A673 (cell line): Measurements from ENCODE around the gene TFPI. TPM values are rescaled to one million over a fixed set of nuclear protein-coding genes. Genes with fewer than 3 reads are reported as not detected.
A peak's percentile ranks its signal among the peaks of the same experiment; 100 is the strongest.

Experiments used
- BruUV-seq: library from RNA; stranded (reverse); fragments of 400-500 nt; replicated peaks from 2 replicates; lab custom pipeline; 2021; lab: Mats Ljungman, UMichigan
- CTCF ChIA-PET: fragments of 300-600 bp; sonication (Branson Sonifier 250); formaldehyde crosslinking; loops from one replicate; lab custom pipeline; 2022; ENCODE audit warnings: antibody characterized with exemption; lab: Charles Lee
- POLR2A ChIA-PET: fragments of 300-600 bp; sonication (Branson Sonifier 250); formaldehyde crosslinking; loops from one replicate; lab custom pipeline; 2022; ENCODE audit warnings: antibody characterized with exemption; ENCODE audit not compliant: low non-redundant PET; lab: Charles Lee
- DNase-seq: peaks from one replicate; pipeline ENCODE4 v3.0.0-alpha.2; 2015; ENCODE audit warnings: low spot score
- H3K27ac ChIP-seq: fragments of 200-600 bp; sonication (generic); 2 replicates; pipeline ENCODE4 v1.5.1; 2016; ENCODE audit warnings: mixed run types, low read depth, mild to moderate bottlenecking, mixed read lengths, antibody characterized with exemption, low read length; ENCODE audit not compliant: poor library complexity, severe bottlenecking
- H3K27me3 ChIP-seq: fragments of 200-600 bp; sonication (generic); replicated peaks from 2 replicates; pipeline ENCODE4 v1.6.1; 2017; ENCODE audit warnings: mixed run types, low read depth, mild to moderate bottlenecking, mixed read lengths, antibody characterized with exemption, low read length; ENCODE audit not compliant: insufficient read depth, poor library complexity
- H3K36me3 ChIP-seq: fragments of 200-600 bp; sonication (generic); 2 replicates; pipeline ENCODE4 v1.6.1; 2016; ENCODE audit warnings: mixed run types, mild to moderate bottlenecking, mixed read lengths, antibody characterized with exemption, low read length; ENCODE audit not compliant: insufficient read depth, poor library complexity, severe bottlenecking
- H3K4me1 ChIP-seq: fragments of 200-600 bp; sonication (generic); 2 replicates; pipeline ENCODE4 v1.6.1; 2017; ENCODE audit warnings: mixed run types, mild to moderate bottlenecking, mixed read lengths, antibody characterized with exemption, low read length; ENCODE audit not compliant: insufficient read depth, poor library complexity, severe bottlenecking
- H3K4me3 ChIP-seq: fragments of 200-600 bp; sonication (generic); 2 replicates; pipeline ENCODE4 v1.5.1; 2016; ENCODE audit warnings: low read depth, mixed run types, mild to moderate bottlenecking, mixed read lengths, low read length; ENCODE audit not compliant: poor library complexity, severe bottlenecking
- H3K9me3 ChIP-seq: fragments of 200-600 bp; sonication (generic); 2 replicates; pipeline ENCODE4 v1.6.1; 2016; ENCODE audit warnings: mixed run types, low read depth, mild to moderate bottlenecking, mixed read lengths, antibody characterized with exemption, low read length; ENCODE audit not compliant: poor library complexity, severe bottlenecking
- CTCF ChIP-seq: fragments of 300-800, 200-600 bp; sonication (generic); conservative IDR thresholded peaks from 2 replicates; pipeline ENCODE4 v1.5.1; 2017; ENCODE audit warnings: low read depth, mild to moderate bottlenecking, antibody characterized with exemption, low read length, moderate library complexity, mixed read lengths
- EZH2 ChIP-seq: fragments of 200-600 bp; sonication (generic); IDR thresholded peaks from 2 replicates; pipeline ENCODE4 v1.6.1; 2017; ENCODE audit warnings: borderline replicate concordance, low read depth, mild to moderate bottlenecking, mixed read lengths, antibody characterized with exemption, low read length; ENCODE audit not compliant: poor library complexity, severe bottlenecking
- intact Hi-C: fragments of 100-400 bp; cut with micrococcal nuclease; formaldehyde crosslinking; loops from one replicate; pipeline ENCODE4 v1.10.0; 2022; ENCODE audit not compliant: unreplicated experiment
- total RNA-seq: library from RNA; stranded (reverse); gene quantifications from 2 replicates; pipeline ENCODE4 v1.2.3, GENCODE V29; 2021

TFPI gene
- total RNA-seq, 1 experiment from 2014 or later = 36.3 TPM

GRCh38 chr2:187503700-187504099, 50.5 kb downstream of the TFPI start:
- BruUV-seq = no TSS peak
- ChIA-PET CTCF (no interaction called here), POLR2A (no interaction called here)
- Histone ChIP-seq H3K36me3 (no peaks in the 10 kb centered on the region), H3K4me1 (peaks cover 51% of the 10 kb centered on the region), H3K27ac (peak overlapping the region; percentile 72), H3K4me3 (peak overlapping the region; percentile 14), H3K9me3 (peaks cover 3% of the 10 kb centered on the region), H3K27me3 (no peaks in the 10 kb centered on the region)
- intact Hi-C loops = no loop called here
- TF ChIP-seq EZH2 = no peak
- no peak for TF ChIP-seq CTCF
- no peak for DNase-seq

GRCh38 chr2:187502467-187502866, 51.8 kb downstream of the TFPI start:
- Histone ChIP-seq H3K36me3 (no peaks in the 10 kb centered on the region), H3K4me3 (no peak overlapping the region), H3K9me3 (no peaks in the 10 kb centered on the region), H3K27ac (peak overlapping the region; percentile 6), H3K27me3 (no peaks in the 10 kb centered on the region), H3K4me1 (peaks cover 51% of the 10 kb centered on the region)
- intact Hi-C loops = no loop called here
- TF ChIP-seq EZH2 = no peak
- TF ChIP-seq CTCF = no peak
- no peak for DNase-seq
- ChIA-PET CTCF (interaction anchor here (0.5 kb wide), 1 partner anchor 307 kb away, joined by 3 read pairs; no protein-coding TSS in a partner anchor), POLR2A (no interaction called here)
- BruUV-seq = no TSS peak

- Histone ChIP-seq H3K36me3 (peaks cover 7% of the 10 kb centered on the region), H3K27ac (no peak overlapping the region), H3K4me3 (no peak overlapping the region), H3K9me3 (no peaks in the 10 kb centered on the region), H3K4me1 (peaks cover 51% of the 10 kb centered on the region), H3K27me3 (no peaks in the 10 kb centered on the region)
- DNase-seq = peak; percentile 80
- CTCF ChIA-PET = interaction anchor here (0.5 to 1.7 kb wide), 14 partner anchors 20 to 1524 kb away, joined by 3 to 46 read pairs (median 5); no protein-coding TSS in a partner anchor
- BruUV-seq = no TSS peak
- no peak for TF ChIP-seq EZH2
- TF ChIP-seq CTCF = peak; percentile 57
- POLR2A ChIA-PET = no interaction called here
- intact Hi-C loops = loop anchor here (1.0 kb wide), 4 partner anchors 75 to 1012 kb away; no protein-coding TSS in a partner anchor
These were observed 53.5 kb downstream of the TFPI start for GRCh38 chr2:187500585-187501359.
